Pulmonary artery endothelial cell (primary cell): ENCODE measurements around the gene CORIN. TPM values are rescaled to one million over a fixed set of nuclear protein-coding genes. Genes with fewer than 3 reads are reported as not detected.

Experiments
- DNase-seq: peaks from one replicate; pipeline ENCODE4 v3.0.0-alpha.2; 2011; ENCODE audit warnings: low read depth, low spot score
- total RNA-seq: library from RNA; depleted of rRNA; stranded (reverse); fragments of >200 nt; gene quantifications from 2 replicates; pipeline ENCODE4 v1.2.3, GENCODE V29; 2014

CORIN gene, protein sequence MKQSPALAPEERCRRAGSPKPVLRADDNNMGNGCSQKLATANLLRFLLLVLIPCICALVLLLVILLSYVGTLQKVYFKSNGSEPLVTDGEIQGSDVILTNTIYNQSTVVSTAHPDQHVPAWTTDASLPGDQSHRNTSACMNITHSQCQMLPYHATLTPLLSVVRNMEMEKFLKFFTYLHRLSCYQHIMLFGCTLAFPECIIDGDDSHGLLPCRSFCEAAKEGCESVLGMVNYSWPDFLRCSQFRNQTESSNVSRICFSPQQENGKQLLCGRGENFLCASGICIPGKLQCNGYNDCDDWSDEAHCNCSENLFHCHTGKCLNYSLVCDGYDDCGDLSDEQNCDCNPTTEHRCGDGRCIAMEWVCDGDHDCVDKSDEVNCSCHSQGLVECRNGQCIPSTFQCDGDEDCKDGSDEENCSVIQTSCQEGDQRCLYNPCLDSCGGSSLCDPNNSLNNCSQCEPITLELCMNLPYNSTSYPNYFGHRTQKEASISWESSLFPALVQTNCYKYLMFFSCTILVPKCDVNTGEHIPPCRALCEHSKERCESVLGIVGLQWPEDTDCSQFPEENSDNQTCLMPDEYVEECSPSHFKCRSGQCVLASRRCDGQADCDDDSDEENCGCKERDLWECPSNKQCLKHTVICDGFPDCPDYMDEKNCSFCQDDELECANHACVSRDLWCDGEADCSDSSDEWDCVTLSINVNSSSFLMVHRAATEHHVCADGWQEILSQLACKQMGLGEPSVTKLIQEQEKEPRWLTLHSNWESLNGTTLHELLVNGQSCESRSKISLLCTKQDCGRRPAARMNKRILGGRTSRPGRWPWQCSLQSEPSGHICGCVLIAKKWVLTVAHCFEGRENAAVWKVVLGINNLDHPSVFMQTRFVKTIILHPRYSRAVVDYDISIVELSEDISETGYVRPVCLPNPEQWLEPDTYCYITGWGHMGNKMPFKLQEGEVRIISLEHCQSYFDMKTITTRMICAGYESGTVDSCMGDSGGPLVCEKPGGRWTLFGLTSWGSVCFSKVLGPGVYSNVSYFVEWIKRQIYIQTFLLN
- 0.07 and 0.56 TPM in 2 replicates for total RNA-seq

DNA sequence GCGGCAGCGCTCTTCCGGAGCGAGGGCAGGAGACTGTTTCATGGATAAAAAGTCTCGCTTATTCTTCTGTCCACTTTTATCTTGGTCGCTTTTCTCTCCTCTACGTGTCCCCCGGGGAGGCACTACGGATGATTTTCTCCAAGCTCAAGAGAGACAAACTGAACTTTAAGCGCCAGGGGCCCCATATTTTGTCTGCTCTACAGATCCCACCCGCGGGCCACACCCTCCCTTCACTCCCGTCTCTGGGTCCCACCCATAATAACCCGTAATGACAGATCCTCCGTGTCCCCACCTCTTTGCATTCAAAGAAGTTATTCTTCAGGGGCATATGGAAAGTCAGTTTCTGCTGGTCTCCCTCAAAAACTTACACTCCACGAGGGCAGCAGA, at the start of gene CORIN:
Gene CORIN (minus strand): TSS at position 160 of the 387 bp plus-strand sequence. CDS start 118 bp downstream, at position 42.
- no peak for DNase-seq

DNA sequence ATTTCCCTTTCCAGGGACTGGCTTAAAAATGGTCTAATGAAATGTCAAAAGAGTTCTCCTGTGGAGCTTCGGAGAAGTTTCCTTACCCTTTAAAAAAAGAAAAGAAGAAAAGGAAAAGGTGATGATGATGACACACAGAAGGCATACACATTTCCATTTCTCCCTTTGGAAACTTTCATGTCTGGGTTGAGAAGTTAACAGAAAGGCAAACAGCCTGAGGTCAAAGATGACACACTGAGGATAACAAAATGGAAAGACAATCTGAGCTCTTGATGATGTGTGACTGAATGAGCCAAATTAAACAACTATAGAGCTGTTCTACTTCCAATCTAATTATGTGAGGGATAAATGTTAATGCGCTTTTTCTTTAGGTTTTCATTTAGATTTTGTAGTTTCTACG, 44.4 kb upstream of the CORIN start:
- DNase-seq: no peak

DNA sequence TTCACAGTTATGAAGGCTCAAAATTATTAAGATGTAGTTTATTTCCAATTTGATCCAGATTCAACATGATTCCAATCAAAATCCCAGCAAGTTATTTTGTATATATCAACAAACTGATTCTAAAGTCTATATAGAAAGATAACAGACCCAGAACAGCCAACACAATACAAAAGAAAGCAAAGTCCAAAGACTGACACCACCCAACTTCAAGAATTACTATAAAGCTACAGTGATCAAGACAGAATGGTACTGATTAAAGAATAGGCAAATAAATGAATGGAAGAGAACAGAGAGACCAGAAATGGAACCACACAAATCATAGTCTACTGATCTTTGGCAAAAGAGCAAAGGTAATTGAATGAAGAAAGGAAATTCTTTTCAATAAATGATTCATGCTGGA, 41.6 kb upstream of the CORIN start:
- DNase-seq: no peak

DNA sequence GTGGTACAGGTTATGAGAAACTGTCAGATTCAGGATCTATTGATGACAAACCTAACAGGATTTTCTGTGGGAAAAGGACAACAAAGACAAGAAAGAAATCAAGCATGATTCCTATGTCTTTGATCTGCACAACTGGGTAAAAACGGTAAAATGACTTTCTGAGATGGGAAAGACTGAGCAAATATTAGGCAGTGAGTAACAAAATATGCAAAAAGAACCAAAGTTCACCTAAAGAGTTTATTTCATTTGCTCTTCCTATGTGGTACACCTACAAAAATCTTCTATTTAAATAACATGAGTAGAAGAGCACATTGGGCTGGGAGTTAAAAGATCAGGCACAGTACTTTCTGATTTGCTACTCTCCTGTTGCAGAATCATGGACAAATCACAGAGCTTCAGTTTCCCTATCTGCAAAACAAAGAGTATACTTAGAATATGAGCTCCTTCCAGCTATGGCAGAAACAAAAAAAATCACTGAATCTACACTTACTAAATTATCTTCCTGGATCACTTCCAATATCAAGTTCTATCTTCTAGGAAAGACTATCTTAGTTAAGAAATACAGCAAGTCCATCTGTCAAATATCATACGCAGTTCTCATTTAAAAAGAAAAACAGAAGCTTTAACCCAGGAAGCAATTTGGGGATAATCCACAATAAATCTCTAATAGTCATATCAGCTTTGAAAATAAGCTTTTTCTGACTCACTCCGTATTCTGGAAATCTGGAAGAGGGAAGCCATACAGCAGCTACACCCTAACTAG, 39.1 kb upstream of the CORIN start:
- DNase-seq: no peak

DNA sequence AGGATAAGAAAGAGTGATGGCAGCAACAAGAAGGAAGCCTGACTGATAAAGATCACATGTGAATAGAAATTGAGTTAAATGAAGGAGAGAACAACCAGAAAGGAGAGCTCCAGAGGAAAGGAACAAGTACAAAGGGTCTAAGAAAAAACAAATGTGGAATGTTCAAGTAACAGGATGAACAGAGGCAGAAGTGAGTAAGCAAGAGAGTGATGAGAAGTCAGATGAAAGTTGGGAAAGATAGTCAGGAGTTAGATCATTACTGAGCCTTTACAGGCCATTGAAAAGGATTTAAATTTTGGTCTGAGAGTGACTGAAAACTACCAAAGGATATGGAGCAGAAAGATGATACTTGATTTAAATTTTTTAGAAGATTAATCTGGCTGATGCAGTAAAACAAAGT, 38.4 kb upstream of the CORIN start:
- DNase-seq: no peak

DNA sequence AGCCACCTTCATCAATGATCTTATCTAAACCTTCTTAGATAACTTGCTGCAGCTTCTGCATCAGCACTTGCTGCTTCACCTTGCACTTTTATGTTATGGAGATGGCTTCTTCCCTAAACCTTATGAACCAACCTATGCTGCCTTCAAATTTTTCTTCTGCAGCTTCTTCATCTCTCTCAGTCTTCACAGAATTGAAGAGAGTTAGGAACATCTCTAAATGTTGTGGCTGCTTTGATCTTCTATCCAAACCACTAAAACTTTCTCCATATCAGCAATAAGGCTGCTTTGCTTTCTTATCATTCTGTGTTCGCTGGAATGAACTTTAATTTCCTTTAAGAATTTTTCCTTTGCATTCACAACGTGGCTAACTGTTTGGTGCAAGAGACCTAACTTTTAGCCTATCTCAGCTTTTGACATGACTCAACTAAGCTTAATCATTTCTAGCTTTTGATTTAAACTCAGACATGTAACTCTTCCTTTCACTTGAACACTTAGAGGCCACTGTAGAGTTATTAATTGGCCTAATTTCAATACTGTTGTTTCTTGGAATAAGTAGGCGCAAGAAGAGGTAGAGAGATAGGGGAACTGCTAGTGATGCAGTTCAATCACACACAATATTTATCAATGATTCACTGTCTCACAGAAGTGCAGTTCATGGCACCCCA, 36.1 kb upstream of the CORIN start:
- no peak for DNase-seq

DNA sequence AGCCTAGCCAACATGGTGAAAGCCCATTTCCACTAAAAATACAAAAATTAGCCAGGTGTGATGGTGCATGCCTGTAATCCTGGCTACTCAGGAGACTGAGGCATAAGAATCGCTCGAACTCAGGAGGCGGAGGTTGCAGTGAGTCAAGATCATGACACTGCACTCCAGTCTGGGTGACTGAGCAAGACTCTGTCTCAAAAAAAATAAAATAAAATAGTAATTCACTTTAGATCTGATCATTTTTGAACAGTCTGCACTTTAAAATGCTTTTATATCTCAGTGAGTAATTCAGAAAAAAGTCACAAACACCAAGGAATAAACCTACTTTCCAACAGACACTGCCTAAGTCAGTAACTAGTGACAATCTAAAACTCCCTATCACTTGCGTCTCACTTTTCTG, 25.6 kb upstream of the CORIN start:
- DNase-seq: no peak

DNA sequence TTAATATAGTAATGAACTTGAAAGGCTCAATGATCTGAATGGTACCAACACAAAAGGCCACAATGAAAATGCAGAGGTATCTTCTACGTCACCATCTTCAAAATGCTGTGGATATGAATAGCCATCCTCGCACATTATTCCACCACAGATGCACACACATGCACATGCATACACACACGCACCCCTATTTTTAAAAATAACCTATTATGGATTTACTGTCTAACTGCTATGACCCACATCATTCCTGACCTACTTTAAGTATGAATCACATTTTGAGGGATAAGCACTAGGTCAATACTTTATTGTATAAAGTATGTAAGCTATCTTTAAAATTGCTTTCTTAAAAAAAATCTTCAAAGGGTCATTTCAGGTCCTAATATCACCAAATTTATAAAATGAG, 24.4 kb upstream of the CORIN start:
- no peak for DNase-seq

DNA sequence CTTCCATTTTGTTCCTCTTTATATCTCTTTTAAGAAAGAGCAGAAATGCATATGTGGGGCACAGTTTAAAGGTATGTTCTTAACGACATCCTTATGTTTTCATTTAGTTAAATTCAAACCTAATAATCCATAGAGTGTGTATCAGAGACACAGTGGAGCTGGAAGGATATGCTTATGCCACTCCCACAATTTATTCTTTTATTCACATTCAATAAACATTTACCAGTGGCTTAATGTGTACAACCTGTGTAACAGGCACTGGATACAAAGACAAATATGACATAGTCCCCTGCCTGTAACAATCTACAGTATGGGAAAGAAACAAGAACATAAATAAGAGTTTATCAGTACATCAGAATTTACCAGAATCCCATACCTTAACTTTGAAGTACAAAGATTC, 22.4 kb upstream of the CORIN start:
- DNase-seq: no peak

DNA sequence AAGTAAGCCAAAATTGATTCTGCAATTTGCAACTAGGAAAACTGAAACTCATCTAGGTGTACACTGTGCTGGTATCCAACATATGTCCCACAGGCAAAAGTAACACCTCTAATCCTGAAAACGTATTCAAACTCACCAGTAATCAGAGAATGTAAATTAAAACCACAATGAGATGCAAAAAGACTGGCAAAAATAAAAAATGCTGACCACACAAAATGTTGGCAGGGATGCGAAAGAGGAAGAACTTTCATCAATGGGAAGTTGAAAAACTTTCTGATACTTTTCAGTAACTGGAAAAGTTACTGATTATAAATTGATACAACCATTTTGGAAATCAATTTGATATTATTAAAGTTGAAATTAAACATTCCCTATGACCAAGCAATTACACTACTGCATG, 20.1 kb upstream of the CORIN start:
- no peak for DNase-seq

DNA sequence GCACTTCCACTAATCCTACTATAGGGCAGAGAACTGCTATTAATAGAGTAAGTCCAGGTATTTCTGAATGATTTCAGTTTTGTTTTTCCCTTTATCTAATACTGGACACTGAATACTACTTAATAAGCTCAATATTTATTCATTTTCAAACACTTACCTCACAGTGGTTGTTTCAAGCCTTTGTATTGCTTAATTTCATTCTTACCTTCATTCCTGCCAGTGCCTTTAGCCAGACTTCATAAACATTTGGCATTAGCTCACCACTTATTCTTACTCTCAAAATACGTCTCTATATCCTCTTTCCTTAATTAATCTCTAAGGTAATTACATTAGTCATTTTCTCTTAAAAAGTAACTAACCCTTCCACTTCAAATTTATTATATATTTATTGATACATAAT, 18.8 kb upstream of the CORIN start:
- no peak for DNase-seq

DNA sequence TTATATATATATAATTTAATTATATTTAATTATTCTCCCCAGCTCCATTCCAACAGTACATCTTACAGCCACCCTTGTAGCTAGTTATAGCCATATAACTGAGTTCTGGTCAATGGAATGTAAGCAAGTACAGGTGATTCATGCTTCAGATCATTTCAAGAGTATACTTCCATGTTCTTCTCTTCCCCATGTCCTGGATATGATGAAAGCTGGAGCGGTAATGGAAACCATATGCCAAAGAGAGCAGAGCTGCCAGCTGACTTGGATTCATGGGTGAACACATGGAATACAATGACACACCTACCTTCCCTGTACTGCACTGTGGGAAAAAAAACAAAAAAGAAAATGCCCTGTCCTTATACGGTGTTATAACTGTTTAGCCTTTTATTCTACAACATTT, 17.5 kb upstream of the CORIN start:
- DNase-seq: no peak

DNA sequence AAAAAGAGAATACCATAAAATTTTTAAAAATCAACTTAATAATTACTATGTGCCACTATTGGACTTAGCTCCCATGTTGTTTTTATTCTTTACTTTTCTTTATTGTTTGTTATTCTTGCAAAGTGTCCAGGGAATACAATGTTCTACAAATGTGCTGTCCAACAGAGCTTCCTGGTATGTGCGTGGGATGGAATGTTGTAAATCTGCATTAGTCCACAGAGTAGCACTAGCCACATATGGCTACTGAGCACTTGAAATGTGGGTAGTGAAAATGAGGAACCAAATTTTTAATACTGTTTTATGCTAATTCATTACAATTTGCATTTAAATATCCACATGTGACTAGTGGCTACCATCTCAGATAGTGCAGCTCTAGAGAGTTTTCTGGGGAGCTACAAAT, 14.3 kb upstream of the CORIN start:
- peak; percentile 32 for DNase-seq

DNA sequence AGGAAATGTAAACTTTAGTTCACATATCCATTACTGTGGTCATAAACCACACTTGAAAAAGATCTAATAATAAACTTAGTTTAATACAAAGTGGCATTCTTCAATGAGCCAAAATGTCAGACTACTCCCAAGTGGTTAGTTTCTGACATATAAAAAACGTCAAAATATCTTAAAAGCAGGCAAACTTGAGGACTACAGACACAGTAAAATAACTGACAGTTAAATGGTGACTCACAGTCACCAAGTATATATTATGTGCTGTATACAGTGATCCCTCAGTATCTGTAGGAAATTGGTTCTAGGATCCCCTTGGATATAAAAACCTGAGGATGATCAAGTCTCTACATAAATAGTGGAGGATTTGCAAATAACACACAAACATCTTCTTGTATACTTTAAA, 11.6 kb upstream of the CORIN start:
- no peak for DNase-seq

DNA sequence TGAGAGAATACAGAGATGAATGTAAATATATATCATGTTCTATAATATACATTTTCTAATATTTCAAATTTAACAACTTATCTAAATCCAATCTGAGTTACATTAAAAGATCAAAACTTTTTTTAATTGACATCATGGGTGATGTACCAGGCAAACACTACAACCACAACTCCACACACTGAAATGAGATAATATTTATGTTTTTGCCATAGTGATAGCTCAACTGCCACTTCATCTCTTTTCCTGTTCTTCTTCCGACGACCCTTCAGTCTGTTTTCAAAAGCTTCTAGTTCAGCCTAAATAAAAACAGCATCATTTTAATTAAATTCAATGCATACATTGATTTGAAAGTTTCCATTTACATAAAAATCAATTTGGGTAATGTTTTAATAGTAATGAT, 10.2 kb upstream of the CORIN start:
- DNase-seq: no peak

DNA sequence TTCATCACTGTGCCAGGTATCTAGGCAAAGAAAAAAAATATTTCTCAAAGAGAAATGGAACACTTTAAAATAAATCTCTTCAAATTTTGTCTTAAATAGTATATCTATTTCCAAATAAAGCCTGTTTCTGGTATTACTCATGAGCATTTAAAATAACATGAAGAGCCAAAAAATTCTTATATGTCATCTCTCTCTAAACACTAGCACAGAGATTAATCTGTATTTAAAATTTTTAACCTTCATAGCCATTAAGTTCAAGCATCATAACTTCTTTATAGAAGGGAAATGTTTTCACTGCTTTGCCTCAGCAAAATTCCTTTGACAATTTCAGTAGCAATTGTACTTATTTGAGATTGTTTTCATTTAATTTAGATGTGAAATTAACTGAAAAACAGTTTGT, 5.1 kb upstream of the CORIN start:
- no peak for DNase-seq

DNA sequence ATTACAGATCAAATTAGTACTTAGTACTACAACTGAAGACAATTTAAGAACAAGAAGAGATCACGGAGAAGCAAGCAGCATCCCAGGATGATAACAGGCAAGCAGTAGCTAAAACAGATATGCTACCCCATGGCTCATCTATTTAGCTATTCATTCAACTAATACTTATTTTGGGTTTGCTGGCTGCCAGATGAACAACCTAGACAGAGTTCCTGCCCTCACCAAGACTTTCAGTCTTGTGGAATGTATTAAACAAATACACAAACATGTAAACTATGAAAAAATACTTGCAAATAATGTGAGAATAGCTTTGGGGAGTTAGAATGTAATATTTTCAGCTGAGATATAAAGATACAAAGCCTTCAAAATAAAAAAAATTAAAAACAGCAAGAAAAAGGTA, 2.4 kb upstream of the CORIN start:
- no peak for DNase-seq

DNA sequence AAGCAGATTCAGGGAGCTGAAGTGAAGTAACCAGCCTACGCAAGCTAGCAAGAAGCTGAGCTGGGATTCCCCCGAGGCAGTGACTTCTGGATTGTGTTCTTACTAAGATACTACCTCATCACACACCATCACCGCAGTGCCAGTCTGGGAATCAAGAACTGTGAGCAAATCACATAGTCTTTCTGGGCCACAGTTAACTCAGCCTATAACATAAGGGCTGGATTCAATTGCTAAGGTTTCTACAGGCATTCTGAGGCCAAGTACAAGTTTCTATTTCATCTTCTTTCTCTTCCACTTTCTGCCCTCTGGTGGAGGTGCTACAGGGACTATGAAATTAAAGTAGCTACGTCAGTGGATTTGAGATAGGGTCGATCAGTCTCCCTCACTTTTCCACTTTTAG, 1.4 kb upstream of the CORIN start:
- DNase-seq: no peak

DNA sequence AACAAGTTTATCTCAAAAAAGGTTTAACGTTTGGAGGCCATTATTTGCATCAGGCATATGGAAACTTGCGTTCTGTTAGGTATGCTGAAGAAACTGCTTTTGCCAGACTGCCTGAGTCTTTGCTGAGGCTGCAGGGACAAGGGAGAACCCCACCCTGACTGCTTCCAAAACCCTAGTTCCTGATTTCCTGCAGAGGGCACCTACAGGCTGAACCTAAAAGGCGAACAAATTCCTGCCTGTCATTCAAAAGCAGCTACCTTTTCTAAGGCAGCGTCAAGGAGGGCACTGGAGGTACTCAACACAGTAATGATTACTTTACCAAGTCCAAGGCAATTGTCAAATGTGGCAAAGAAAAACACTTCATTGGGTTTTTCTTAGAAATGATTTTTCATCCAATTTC, 578 bp upstream of the CORIN start:
- DNase-seq: no peak

DNA sequence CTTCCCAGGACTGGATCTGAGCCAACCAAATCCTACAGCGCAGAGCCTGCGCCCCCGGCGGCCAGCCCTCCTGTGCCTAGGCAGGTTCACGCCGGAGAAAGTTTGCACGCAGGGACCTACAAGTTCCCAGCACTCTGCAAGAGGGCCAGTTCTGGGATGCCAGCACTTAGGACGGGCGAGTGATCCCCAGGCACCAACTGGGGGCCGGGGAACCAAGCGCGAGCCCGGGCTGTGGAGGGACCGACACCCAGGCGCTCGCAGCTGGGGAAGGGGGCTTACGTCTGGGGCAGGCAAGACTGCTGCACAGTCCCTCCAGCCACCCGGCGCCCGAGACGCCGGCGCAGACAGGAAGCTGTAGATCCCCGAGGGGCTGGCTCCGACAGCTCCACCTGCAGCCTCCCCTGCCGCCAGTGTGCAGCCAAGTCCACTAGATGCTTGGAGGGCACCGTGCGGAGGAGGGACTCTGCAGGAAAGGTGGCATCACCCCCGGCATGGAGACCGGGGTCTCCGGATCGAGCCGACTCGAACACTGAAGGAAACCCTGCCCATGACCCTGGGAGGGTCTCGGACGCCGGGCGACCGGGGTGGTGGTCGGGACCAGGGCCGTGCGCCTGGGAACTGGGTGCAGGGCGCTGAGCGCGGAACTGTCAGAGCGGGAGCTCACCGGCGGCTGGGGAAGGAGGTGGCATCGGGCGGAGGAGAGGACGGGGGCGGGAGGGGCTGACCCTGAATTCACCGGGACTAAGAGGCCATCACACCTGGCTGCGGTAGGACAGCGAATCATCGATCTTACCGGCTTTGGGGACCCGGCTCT, 566 bp downstream of the CORIN start:
- no peak for DNase-seq
